ENCODE results near the gene MYBBP1A.

- no peak for TF ChIP-seq EZH2 (IDR thresholded peaks at IDR 0.05; ENCODE audit: low read depth, unreplicated experiment)
- TF ChIP-seq CTCF (conservative IDR thresholded peaks at IDR 0.05; ENCODE audit: low read depth in 2 of 2), result no peak
- no peak for TF ChIP-seq CREB1 (CRISPR knock-in tag; IDR thresholded peaks at IDR 0.05; ENCODE audit: low read depth)
- no peak for TF ChIP-seq POLR2AphosphoS5 (IDR thresholded peaks at IDR 0.05; ENCODE audit: low read depth)
- no peak for TF ChIP-seq REST (IDR thresholded peaks at IDR 0.05; ENCODE audit: unreplicated experiment)
- TF ChIP-seq EZH2phosphoT487 (IDR thresholded peaks at IDR 0.05; ENCODE audit: unreplicated experiment), result no peak
- TF ChIP-seq STAT1 (IDR thresholded peaks at IDR 0.05; ENCODE audit: unreplicated experiment), result no peak
- TF ChIP-seq JUNB (IDR thresholded peaks at IDR 0.05; ENCODE audit: unreplicated experiment), result no peak
- no peak for TF ChIP-seq ETS1 (IDR thresholded peaks at IDR 0.05)
- no peak for TF ChIP-seq ZNF114 (CRISPR knock-in tag; IDR thresholded peaks at IDR 0.05)
- TF ChIP-seq ZNF462 (CRISPR knock-in tag; IDR thresholded peaks at IDR 0.05), result no peak
- no peak for TF ChIP-seq ZNF331 (CRISPR knock-in tag; IDR thresholded peaks at IDR 0.05; ENCODE audit: low read depth)
- no peak for TF ChIP-seq NANOG (IDR thresholded peaks at IDR 0.05; ENCODE audit: borderline replicate concordance)
Measured at GRCh38 chr17:4545217-4545951, 9.8 kb downstream of the MYBBP1A start.
